Measurements from ENCODE around the gene PKIG. TPM values are rescaled to one million over a fixed set of nuclear protein-coding genes. Genes with fewer than 3 reads are reported as not detected.

Gene PKIG
- total and polyA plus RNA-seq, 9 of the 15 experiments (the other 6 are each of a cell fraction or from before 2014, with no cell fraction given): 0.13 to 7.0 (median 4.7) TPM

GRCh38 chr20:44649976-44650375, 67.6 kb downstream of the PKIG start:
- POLR2A ChIA-PET: interaction anchor here (0.6 to 0.7 kb wide), 2 partner anchors 34 to 310 kb away, joined by 3 to 4 read pairs; no protein-coding TSS in a partner anchor
- H3K4me3 ChIP-seq: no peak overlapping the region
- BruUV-seq (replicated peaks): no TSS peak

More at GRCh38 chr20:44649976-44650375, 67.6 kb downstream of the PKIG start:
- Histone ChIP-seq H3K79me2 (ENCODE audit: control insufficient read depth, insufficient read depth, low read length) (no peaks in the 10 kb centered on the region; the same call in 2 of the 3 replicates), H4K20me1 (replicated peaks; ENCODE audit: control insufficient read depth, insufficient read depth, low read length) (no peaks in the 10 kb centered on the region; the same call in 1 of the 2 replicates), H3K4me1 (replicated peaks in 1 of 2; ENCODE audit: control insufficient read depth in 2 of 2, insufficient read depth in 2 of 2, low read length in 2 of 2) (peaks cover 8 to 17% of the 10 kb centered on the region in 2 experiments; a peak in 4 of 5 replicates), H3K36me3 (ENCODE audit: control insufficient read depth, insufficient read depth, low read length) (no peaks in the 10 kb centered on the region), H3K9ac (ENCODE audit: insufficient read depth in 1 of 2, low read depth in 2 of 2, low read length in 2 of 2) (no peak overlapping the region), H3K9me1 (ENCODE audit: control insufficient read depth, insufficient read depth, low read length) (no peaks in the 10 kb centered on the region), H3K27me3 (ENCODE audit: control insufficient read depth in 2 of 2, insufficient read depth in 2 of 2, low read length in 2 of 2) (peaks cover 6 to 11% of the 10 kb centered on the region in 2 experiments; a peak in 1 of 5 replicates), H3K9me3 (replicated peaks; ENCODE audit: control insufficient read depth, insufficient read depth, low read depth, low read length) (peaks cover 4% of the 10 kb centered on the region; the same call in 1 of the 2 replicates), H3K4me2 (ENCODE audit: insufficient read depth, low read length) (no peak overlapping the region), H3K27ac (ENCODE audit: extremely low read depth, low read depth, low read length) (no peak overlapping the region), H2AFZ (ENCODE audit: low read depth, low read length) (no peak overlapping the region)
- FAIRE-seq: no peak
- CTCF ChIA-PET (ENCODE audit: low intra/inter-chr PET ratio): no interaction called here
- ATAC-seq: no peak
- intact Hi-C loops (cut with micrococcal nuclease): no loop called here
- no peak for DNase-seq (ENCODE audit: extremely low read depth in 1 of 4, low spot score in 3 of 4)
- 47% methylated on average over 6 of the region's 6 CpGs for WGBS (ENCODE audit: insufficient coverage, low coverage, missing lambda C conversion rate)
- in situ Hi-C loops (cut with MboI): no loop called here
- no peak for TF ChIP-seq ZNF444 (CRISPR knock-in tag; IDR thresholded peaks at IDR 0.05)
- TF ChIP-seq FOXP4 (CRISPR knock-in tag; IDR thresholded peaks at IDR 0.05; ENCODE audit: borderline replicate concordance): no peak
- TF ChIP-seq ZNF354B (CRISPR knock-in tag; IDR thresholded peaks at IDR 0.05): no peak
- no peak for TF ChIP-seq ZNF518B (CRISPR knock-in tag; IDR thresholded peaks at IDR 0.05)
- no peak for TF ChIP-seq KAT7 (CRISPR knock-in tag; IDR thresholded peaks at IDR 0.05; ENCODE audit: borderline replicate concordance)
- TF ChIP-seq ZNF311 (CRISPR knock-in tag; IDR thresholded peaks at IDR 0.05): no peak
- no peak for TF ChIP-seq ELK3 (CRISPR knock-in tag; IDR thresholded peaks at IDR 0.05)
- no peak for TF ChIP-seq ZEB2 (IDR thresholded peaks at IDR 0.05)
- no peak for TF ChIP-seq MECOM (CRISPR knock-in tag; IDR thresholded peaks at IDR 0.05)

Data from K562 (cell line).